NB4 (cell line): ENCODE data around the gene DNAH9.

Source experiments
- DNase-seq: peaks from one replicate; pipeline ENCODE4 v3.0.0; 2010; ENCODE audit warnings: low read depth
- H3K4me3 ChIP-seq: one replicate; pipeline ENCODE4 v1.5.1; 2011; ENCODE audit warnings: mild to moderate bottlenecking, low read depth, low read length, moderate library complexity
- CTCF ChIP-seq: IDR thresholded peaks from one replicate; pipeline ENCODE4 v1.5.1; 2012; ENCODE audit warnings: low read depth, low read length
- MYC ChIP-seq: IDR thresholded peaks from 2 replicates; pipeline ENCODE4 v1.6.1; 2011; ENCODE audit warnings: low read depth, low read length
- POLR2A ChIP-seq: IDR thresholded peaks from 2 replicates; pipeline ENCODE4 v1.6.1; 2011; ENCODE audit warnings: mild to moderate bottlenecking; ENCODE audit not compliant: insufficient read length; ENCODE audit errors: extremely low read depth
- TF ChIP-seq, protein P1 (sequence below): IDR thresholded peaks from 2 replicates; pipeline ENCODE4 v1.6.1; 2011; ENCODE audit warnings: low read depth, low read length

DNAH9 gene

DNA sequence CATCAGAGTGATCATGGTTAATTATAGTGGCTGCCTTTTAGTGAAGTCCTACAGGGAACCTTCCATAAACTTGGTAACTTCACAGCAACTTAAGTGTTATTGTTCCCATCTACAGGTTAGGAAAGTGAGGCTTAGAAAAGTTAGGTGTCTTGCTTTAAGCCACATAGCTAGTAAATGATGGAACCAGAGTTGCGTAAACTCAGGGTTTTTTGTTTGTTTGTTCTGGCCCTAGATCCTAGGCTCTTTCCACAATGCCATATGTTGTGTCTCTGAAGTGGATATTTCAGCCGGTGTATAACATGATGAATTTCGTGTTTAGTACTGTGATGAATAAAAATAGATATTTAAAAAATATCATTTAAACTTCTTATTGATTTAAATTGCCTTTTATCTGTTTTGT, 27.6 kb downstream of the DNAH9 start:
- H3K4me3 ChIP-seq = no peak overlapping the region
- no peak for DNase-seq
- no peak for TF ChIP-seq CTCF
- no peak for TF ChIP-seq MYC
- TF ChIP-seq, protein P1, sequence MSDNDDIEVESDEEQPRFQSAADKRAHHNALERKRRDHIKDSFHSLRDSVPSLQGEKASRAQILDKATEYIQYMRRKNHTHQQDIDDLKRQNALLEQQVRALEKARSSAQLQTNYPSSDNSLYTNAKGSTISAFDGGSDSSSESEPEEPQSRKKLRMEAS = no peak
- no peak for TF ChIP-seq POLR2A

GRCh38 chr17:11627301-11627940, 29.2 kb downstream of the DNAH9 start:
- no peak for DNase-seq
- no peak for TF ChIP-seq CTCF
- TF ChIP-seq POLR2A = no peak
- TF ChIP-seq, protein P1 = no peak
- TF ChIP-seq MYC = no peak
- H3K4me3 ChIP-seq = no peak overlapping the region

DNA sequence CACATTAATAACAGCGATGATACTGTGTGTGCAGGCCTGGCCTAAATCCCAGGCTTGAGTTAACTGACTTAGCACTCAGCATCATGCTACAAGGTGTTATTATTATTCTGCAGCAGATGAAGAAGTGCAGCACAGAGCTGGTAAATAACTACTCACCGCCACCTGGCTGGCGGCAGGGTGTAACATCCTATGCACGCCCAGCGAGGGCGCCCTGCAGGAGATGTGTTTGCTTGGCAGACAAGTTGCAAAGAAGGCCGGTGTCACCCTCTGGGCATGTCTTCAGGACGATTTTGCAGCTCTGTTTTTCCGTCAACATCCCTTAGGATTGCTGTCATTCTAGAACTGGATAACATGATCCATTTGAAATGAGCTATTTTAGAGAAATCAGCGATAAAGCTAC, 30.1 kb downstream of the DNAH9 start:
- TF ChIP-seq CTCF = no peak
- no peak for TF ChIP-seq MYC
- no peak for TF ChIP-seq POLR2A
- TF ChIP-seq, protein P1 = no peak
- no peak for DNase-seq
- H3K4me3 ChIP-seq = no peak overlapping the region

DNA sequence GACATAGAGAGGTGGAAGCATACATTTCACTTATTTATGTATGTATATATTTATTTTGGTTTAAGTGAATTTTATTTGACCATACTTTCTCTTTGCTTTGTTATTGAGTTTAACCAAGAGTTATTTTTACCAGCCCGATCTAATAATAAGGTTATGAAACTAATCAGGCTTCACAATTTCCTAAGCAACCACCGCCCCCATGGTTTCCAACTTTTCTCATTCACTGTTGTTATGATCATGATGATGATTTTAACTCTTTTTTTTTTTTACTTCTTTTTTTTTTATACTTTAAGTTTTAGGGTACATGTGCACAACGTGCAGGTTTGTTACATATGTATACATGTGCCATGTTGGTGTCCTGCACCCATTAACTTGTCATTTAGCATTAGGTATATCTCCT, 30.6 kb downstream of the DNAH9 start:
- DNase-seq = no peak
- no peak overlapping the region for H3K4me3 ChIP-seq
- TF ChIP-seq MYC = no peak
- TF ChIP-seq, protein P1 = no peak
- TF ChIP-seq CTCF = no peak
- TF ChIP-seq POLR2A = no peak

DNA sequence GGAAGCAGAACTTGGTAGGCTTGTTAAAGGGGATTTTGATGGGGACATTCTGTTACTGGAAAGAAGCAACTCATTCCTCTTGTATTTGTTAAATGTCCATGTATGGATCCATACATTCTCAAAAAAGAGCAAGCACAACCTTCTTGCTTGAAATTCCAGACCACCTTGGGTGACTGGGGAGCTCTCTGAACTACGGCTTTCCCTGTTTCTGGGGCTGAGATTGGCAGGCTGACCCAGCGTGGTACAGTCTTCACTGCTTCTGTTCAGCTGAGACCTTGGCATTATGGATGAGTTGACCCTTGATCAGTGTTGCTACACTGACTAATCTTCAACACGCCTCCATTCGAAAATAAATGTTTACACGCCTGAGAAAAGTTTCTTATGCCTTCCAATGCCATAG, 38.5 kb downstream of the DNAH9 start:
- no peak overlapping the region for H3K4me3 ChIP-seq
- TF ChIP-seq CTCF (no peak), POLR2A (no peak), MYC (no peak)
- TF ChIP-seq, protein P1 = no peak
- DNase-seq = no peak

GRCh38 chr17:11637796-11638195, 39.5 kb downstream of the DNAH9 start:
- no peak overlapping the region for H3K4me3 ChIP-seq
- DNase-seq = no peak
- TF ChIP-seq, protein P1 = no peak
- TF ChIP-seq MYC (no peak), CTCF (no peak), POLR2A (no peak)
